Stimulated activated CD4-positive, alpha-beta T cell treated with anti-CD3 and anti-CD28 coated beads, Interleukin-15, amount 100 ng/mL, for 48 hours (primary cell): ENCODE measurements around the gene PHACTR1.

Experiments
- DNase-seq, 2 donors: peaks; one replicate each; pipeline ENCODE4 v3.0.0-alpha.2; 2020; ENCODE audit warnings: low read depth in 2 of 2

Gene PHACTR1

GRCh38 chr6:13287104-13287503 is 570.5 kb downstream of the PHACTR1 start:
- DNase-seq: no peak

GRCh38 chr6:13288481-13288880 is 571.9 kb downstream of the PHACTR1 start:
- no peak for DNase-seq

- no peak for DNase-seq
These were observed 572.4 kb downstream of the PHACTR1 start for GRCh38 chr6:13288969-13289391.

- no peak for DNase-seq
These were observed 573.3 kb downstream of the PHACTR1 start for GRCh38 chr6:13289789-13290318.

- DNase-seq: no peak
These were observed 573.8 kb downstream of the PHACTR1 start for GRCh38 chr6:13290335-13290734.

- no peak for DNase-seq
These were observed 576.2 kb downstream of the PHACTR1 start for GRCh38 chr6:13292774-13293173.

GRCh38 chr6:13294499-13295069 is 578.0 kb downstream of the PHACTR1 start:
- DNase-seq: no peak

GRCh38 chr6:13295576-13295975 is 579.0 kb downstream of the PHACTR1 start:
- no peak for DNase-seq

GRCh38 chr6:13296536-13296997 is 580.0 kb downstream of the PHACTR1 start:
- DNase-seq: no peak

GRCh38 chr6:13297391-13297790 is 580.8 kb downstream of the PHACTR1 start:
- no peak for DNase-seq

GRCh38 chr6:13298446-13298845 is 581.9 kb downstream of the PHACTR1 start:
- no peak for DNase-seq

- DNase-seq: no peak
These were observed 582.8 kb downstream of the PHACTR1 start for GRCh38 chr6:13299403-13299821.

GRCh38 chr6:13299918-13300317 is 583.4 kb downstream of the PHACTR1 start:
- no peak for DNase-seq

GRCh38 chr6:13300643-13301590 is 584.4 kb downstream of the PHACTR1 start:
- no peak for DNase-seq

GRCh38 chr6:13302291-13302690 is 585.7 kb downstream of the PHACTR1 start:
- DNase-seq: no peak

GRCh38 chr6:13302751-13303667 is 586.4 kb downstream of the PHACTR1 start:
- peak; percentile 41 for DNase-seq

- peak in 1 of 2 donors; percentile 28 for DNase-seq
These were observed 587.1 kb downstream of the PHACTR1 start for GRCh38 chr6:13303668-13304017.

GRCh38 chr6:13304101-13304500 is 587.5 kb downstream of the PHACTR1 start:
- DNase-seq: no peak

- DNase-seq: no peak
These were observed 588.2 kb downstream of the PHACTR1 start for GRCh38 chr6:13304580-13305260.

- no peak for DNase-seq
These were observed 588.7 kb downstream of the PHACTR1 start for GRCh38 chr6:13305288-13305687.

GRCh38 chr6:13305791-13306190 is 589.2 kb downstream of the PHACTR1 start:
- no peak for DNase-seq
